ENCODE results near the gene RFTN1. TPM values are rescaled to one million over a fixed set of nuclear protein-coding genes. Genes with fewer than 3 reads are reported as not detected.

RFTN1 gene, protein sequence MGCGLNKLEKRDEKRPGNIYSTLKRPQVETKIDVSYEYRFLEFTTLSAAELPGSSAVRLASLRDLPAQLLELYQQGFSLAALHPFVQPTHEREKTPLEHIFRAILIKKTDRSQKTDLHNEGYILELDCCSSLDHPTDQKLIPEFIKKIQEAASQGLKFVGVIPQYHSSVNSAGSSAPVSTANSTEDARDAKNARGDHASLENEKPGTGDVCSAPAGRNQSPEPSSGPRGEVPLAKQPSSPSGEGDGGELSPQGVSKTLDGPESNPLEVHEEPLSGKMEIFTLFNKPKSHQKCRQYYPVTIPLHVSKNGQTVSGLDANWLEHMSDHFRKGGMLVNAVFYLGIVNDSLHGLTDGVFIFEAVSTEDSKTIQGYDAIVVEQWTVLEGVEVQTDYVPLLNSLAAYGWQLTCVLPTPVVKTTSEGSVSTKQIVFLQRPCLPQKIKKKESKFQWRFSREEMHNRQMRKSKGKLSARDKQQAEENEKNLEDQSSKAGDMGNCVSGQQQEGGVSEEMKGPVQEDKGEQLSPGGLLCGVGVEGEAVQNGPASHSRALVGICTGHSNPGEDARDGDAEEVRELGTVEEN
- total RNA-seq = 23.9 and 28.7 TPM in 2 replicates

GRCh38 chr3:16513141-16514020 is at the start of gene RFTN1:
RFTN1 (minus strand) TSS chr3:16513699; CDS start chr3:16493869, 19,830 bp downstream.

Other genes with a start within 250 kb of the RFTN1 start
- 13.7 and 21.4 TPM in 2 replicates for gene DPH3, start 248.8 kb downstream of the RFTN1 start, total RNA-seq
- gene OXNAD1, start 248.5 kb downstream of the RFTN1 start, total RNA-seq = 7.5 and 8.9 TPM in 2 replicates
- under 0.01 and 0.22 TPM in 2 replicates for gene DAZL, start 91.7 kb upstream of the RFTN1 start, total RNA-seq